ENCODE results near the gene ABCC12. TPM values are rescaled to one million over a fixed set of nuclear protein-coding genes. Genes with fewer than 3 reads are reported as not detected.

The ABCC12 gene
- total and polyA plus RNA-seq, 5 experiments from 2014 or later: not detected

Other genes starting within 250 kb of the ABCC12 start
- gene LONP2, start 88.3 kb upstream of the ABCC12 start, total RNA-seq: 100 to 1,000 TPM; 104 to 114 TPM
- 10 to 100 TPM; 37.2 to 44.5 (median 37.3) TPM for gene LONP2, start 88.3 kb upstream of the ABCC12 start, polyA plus RNA-seq
- under 1 TPM in 1 of 2 experiments, not detected in 1; 0.26 TPM for gene ABCC11, start 91.5 kb upstream of the ABCC12 start, total RNA-seq
- under 1 TPM in 1 of 3 donors, not detected in 2; 0.05 TPM for gene ABCC11, start 91.5 kb upstream of the ABCC12 start, polyA plus RNA-seq
- 10 to 100 TPM; 22.8 to 25.9 TPM for gene SIAH1, start 229.4 kb upstream of the ABCC12 start, total RNA-seq
- 10 to 100 TPM; 10.8 to 16.7 (median 12.0) TPM for gene SIAH1, start 229.4 kb upstream of the ABCC12 start, polyA plus RNA-seq